Hepatocyte (in vitro differentiated cells): ENCODE results near the gene ZC3H12C. TPM values are rescaled to one million over a fixed set of nuclear protein-coding genes. Genes with fewer than 3 reads are reported as not detected.

Experiments used
- DNase-seq: peaks from one replicate; pipeline ENCODE4 v3.0.0-alpha.2; 2016; ENCODE audit warnings: low spot score
- H2AFZ ChIP-seq: fragments of 200-600 bp; sonication (generic); 2 replicates; pipeline ENCODE4 v1.6.0; 2016; ENCODE audit warnings: antibody characterized with exemption, mild to moderate bottlenecking
- H3K27ac ChIP-seq: fragments of 200-600 bp; sonication (generic); 2 replicates; pipeline ENCODE4 v1.5.1; 2016; ENCODE audit warnings: mild to moderate bottlenecking
- H3K27me3 ChIP-seq: fragments of 200-600 bp; sonication (generic); 2 replicates; pipeline ENCODE4 v1.6.1; 2016
- H3K36me3 ChIP-seq: fragments of 200-600 bp; sonication (generic); replicated peaks from 2 replicates; pipeline ENCODE4 v1.5.1; 2016; ENCODE audit warnings: low read depth; ENCODE audit not compliant: insufficient read depth
- H3K4me1 ChIP-seq: fragments of 200-600 bp; sonication (generic); 2 replicates; pipeline ENCODE4 v1.5.1; 2016; ENCODE audit warnings: mild to moderate bottlenecking, moderate library complexity; ENCODE audit not compliant: insufficient read depth
- H3K4me2 ChIP-seq: fragments of 200-600 bp; sonication (generic); 2 replicates; pipeline ENCODE4 v1.6.0; 2016
- H3K4me3 ChIP-seq: fragments of 200-600 bp; sonication (generic); 2 replicates; pipeline ENCODE4 v1.5.1; 2016; ENCODE audit warnings: mild to moderate bottlenecking
- H3K79me2 ChIP-seq: fragments of 200-600 bp; sonication (generic); 2 replicates; pipeline ENCODE4 v1.6.0; 2017; ENCODE audit warnings: mild to moderate bottlenecking
- H3K9me2 ChIP-seq: fragments of 200-600 bp; sonication (generic); replicated peaks from 2 replicates; pipeline ENCODE4 v1.6.0; 2017; ENCODE audit warnings: mild to moderate bottlenecking; ENCODE audit not compliant: insufficient read depth
- H3K9me3 ChIP-seq: fragments of 200-600 bp; sonication (generic); 2 replicates; pipeline ENCODE4 v1.5.1; 2016; ENCODE audit warnings: low read depth, mild to moderate bottlenecking
- H4K20me1 ChIP-seq: fragments of 200-600 bp; sonication (generic); 2 replicates; pipeline ENCODE4 v1.6.0; 2016; ENCODE audit warnings: mild to moderate bottlenecking; ENCODE audit not compliant: insufficient read depth, poor library complexity, severe bottlenecking
- EZH2 ChIP-seq: fragments of 200-600 bp; sonication (generic); IDR thresholded peaks from 2 replicates; pipeline ENCODE4 v1.6.1; 2016; ENCODE audit warnings: antibody characterized with exemption, mild to moderate bottlenecking, borderline replicate concordance
- EZH2phosphoT487 ChIP-seq: fragments of 200-600 bp; sonication (generic); IDR thresholded peaks from one replicate; pipeline ENCODE4 v1.6.1; 2018; ENCODE audit warnings: antibody characterized with exemption, mild to moderate bottlenecking, low read depth, moderate library complexity; ENCODE audit not compliant: unreplicated experiment, severe bottlenecking
- WGBS: methylation state at CpG from one replicate; pipeline ENCODE4 v1.1.6; 2016; ENCODE audit warnings: low lambda C conversion rate; ENCODE audit errors: missing lambda C conversion rate; 5-methylcytosine and 5-hydroxymethylcytosine counted together
- polyA plus RNA-seq: library from polyadenylated mRNA; unstranded; fragments of >200 nt; fragmentation: Nextera tagmentation; extraction: Ambion mirVana; gene quantifications from 2 replicates; pipeline ENCODE4 v1.2.1, GENCODE V29; 2016
- total RNA-seq: library from RNA; depleted of rRNA; stranded (reverse); fragments of >200 nt; gene quantifications from 2 replicates; pipeline ENCODE4 v1.2.3, GENCODE V29; 2014
- TF ChIP-seq, protein P1 (sequence below): fragments of 200-600 bp; sonication (generic); IDR thresholded peaks from 2 replicates; pipeline ENCODE4 v1.5.1; 2016; ENCODE audit warnings: antibody characterized with exemption, mild to moderate bottlenecking; ENCODE audit not compliant: poor library complexity

Gene ZC3H12C
- total and polyA plus RNA-seq, 2 experiments from 2014 or later = 1.7 to 12.3 TPM

DNA sequence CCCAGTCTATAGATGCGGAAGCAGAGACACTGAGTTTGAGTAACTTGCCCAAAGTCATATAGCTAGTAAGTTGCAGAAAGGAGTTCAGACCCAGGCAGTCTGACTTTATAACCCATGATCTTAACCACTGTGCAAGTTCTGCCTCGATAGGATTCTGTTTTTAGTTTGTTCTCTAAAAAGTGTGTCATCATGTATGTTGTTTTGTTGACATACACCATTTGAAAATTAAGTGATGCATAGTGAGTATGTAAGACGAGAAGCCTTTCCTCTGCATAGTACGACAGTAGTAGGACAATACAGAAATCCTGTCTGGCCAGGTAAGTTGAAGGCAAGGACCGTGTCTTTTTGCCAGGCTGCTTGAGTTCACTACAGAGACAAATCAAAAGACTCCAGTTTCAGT, 3.3 kb downstream of the ZC3H12C start:
- Histone ChIP-seq H2AFZ (no peak overlapping the region), H3K4me1 (peaks cover 3% of the 10 kb centered on the region), H3K27me3 (no peaks in the 10 kb centered on the region), H3K27ac (no peak overlapping the region), H3K79me2 (peaks cover 75% of the 10 kb centered on the region), H3K4me2 (no peak overlapping the region), H3K9me2 (no peaks in the 10 kb centered on the region), H3K36me3 (no peaks in the 10 kb centered on the region), H3K4me3 (no peak overlapping the region), H4K20me1 (no peaks in the 10 kb centered on the region), H3K9me3 (no peaks in the 10 kb centered on the region)
- WGBS = 80% methylated on average over 5 of the region's 5 CpGs
- DNase-seq = no peak
- TF ChIP-seq, protein P1, sequence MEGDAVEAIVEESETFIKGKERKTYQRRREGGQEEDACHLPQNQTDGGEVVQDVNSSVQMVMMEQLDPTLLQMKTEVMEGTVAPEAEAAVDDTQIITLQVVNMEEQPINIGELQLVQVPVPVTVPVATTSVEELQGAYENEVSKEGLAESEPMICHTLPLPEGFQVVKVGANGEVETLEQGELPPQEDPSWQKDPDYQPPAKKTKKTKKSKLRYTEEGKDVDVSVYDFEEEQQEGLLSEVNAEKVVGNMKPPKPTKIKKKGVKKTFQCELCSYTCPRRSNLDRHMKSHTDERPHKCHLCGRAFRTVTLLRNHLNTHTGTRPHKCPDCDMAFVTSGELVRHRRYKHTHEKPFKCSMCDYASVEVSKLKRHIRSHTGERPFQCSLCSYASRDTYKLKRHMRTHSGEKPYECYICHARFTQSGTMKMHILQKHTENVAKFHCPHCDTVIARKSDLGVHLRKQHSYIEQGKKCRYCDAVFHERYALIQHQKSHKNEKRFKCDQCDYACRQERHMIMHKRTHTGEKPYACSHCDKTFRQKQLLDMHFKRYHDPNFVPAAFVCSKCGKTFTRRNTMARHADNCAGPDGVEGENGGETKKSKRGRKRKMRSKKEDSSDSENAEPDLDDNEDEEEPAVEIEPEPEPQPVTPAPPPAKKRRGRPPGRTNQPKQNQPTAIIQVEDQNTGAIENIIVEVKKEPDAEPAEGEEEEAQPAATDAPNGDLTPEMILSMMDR = no peak
- no peak for TF ChIP-seq EZH2phosphoT487
- TF ChIP-seq EZH2 = no peak

DNA sequence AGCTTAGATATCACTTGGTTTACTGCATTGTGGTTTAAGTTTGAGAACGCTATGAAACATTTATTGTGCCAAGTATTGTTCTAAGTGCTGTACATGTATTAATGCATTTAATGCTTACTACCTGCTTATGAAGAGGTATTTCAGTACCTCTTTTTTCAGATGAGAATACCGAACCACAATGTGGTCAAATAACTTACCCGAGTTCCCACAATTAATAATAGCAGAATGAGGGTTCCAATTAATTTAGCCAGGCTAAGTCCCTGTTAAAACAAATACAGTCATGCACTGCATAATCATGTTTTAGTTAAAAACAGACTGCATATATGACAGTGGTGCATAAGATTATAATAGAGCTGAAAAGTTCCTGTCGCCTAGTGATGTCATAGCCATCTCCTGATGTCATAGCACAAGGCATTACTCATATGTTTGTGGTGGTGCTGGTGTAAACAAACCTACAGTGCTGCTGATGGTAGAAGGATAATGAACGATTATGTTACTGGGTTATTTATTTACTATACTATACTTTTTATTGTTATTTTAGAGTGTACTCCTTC, 4.3 kb downstream of the ZC3H12C start:
- TF ChIP-seq EZH2phosphoT487 = no peak
- TF ChIP-seq EZH2 = no peak
- TF ChIP-seq, protein P1 = no peak

DNA sequence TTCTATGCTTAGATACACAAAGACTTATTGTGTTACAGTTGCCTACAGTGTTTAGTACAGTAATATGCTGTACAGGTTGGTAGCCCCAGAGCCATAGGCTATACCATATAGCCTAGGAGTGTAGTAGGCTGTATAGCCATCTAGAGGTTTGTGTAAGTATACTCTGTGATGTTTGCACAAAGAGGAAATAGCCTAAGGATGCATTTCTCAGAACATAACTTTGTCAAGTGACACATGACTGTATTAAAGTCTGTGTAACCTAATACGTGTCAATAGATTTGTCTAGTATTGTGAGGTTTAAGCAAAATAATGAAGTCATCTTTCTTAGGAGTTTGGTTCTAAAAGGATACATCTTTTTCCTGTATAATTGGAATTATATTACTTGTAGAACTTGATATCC, 5.5 kb downstream of the ZC3H12C start:
- H3K36me3 ChIP-seq = no peaks in the 10 kb centered on the region
- no peaks in the 10 kb centered on the region for H3K27me3 ChIP-seq
- H3K4me3 ChIP-seq = no peak overlapping the region
- H3K9me3 ChIP-seq = no peaks in the 10 kb centered on the region
- H3K4me2 ChIP-seq = no peak overlapping the region
- H3K27ac ChIP-seq = no peak overlapping the region
- no peak overlapping the region for H2AFZ ChIP-seq
- H3K4me1 ChIP-seq = peaks cover 3% of the 10 kb centered on the region
- no peak for DNase-seq
- TF ChIP-seq EZH2 (no peak), EZH2phosphoT487 (no peak)
- TF ChIP-seq, protein P1 = no peak
- no peaks in the 10 kb centered on the region for H4K20me1 ChIP-seq
- 92% methylated on average over 1 of the region's 1 CpG for WGBS
- H3K79me2 ChIP-seq = peaks cover 92% of the 10 kb centered on the region
- H3K9me2 ChIP-seq = no peaks in the 10 kb centered on the region

More for the DNA sequence above, 4.3 kb downstream of the ZC3H12C start:
- no peak overlapping the region for H3K27ac ChIP-seq
- no peaks in the 10 kb centered on the region for H3K9me3 ChIP-seq
- H3K4me2 ChIP-seq = no peak overlapping the region
- peaks cover 85% of the 10 kb centered on the region for H3K79me2 ChIP-seq
- no peaks in the 10 kb centered on the region for H4K20me1 ChIP-seq
- DNase-seq = no peak
- 92% methylated on average over 5 of the region's 5 CpGs for WGBS
- H3K4me3 ChIP-seq = no peak overlapping the region
- no peak overlapping the region for H2AFZ ChIP-seq
- H3K27me3 ChIP-seq = no peaks in the 10 kb centered on the region
- no peaks in the 10 kb centered on the region for H3K36me3 ChIP-seq
- peaks cover 3% of the 10 kb centered on the region for H3K4me1 ChIP-seq
- H3K9me2 ChIP-seq = no peaks in the 10 kb centered on the region
